Heart left ventricle (tissue), 16 donors: ENCODE results near the gene SH3PXD2A. TPM values are rescaled to one million over a fixed set of nuclear protein-coding genes. Genes with fewer than 3 reads are reported as not detected.

Experiments used
- ATAC-seq, 4 donors: fragments of 200-7000 bp; cut with Tn5 transposase; one replicate each; pipeline ENCODE4 v1.9.1; 2020 to 2022; ENCODE audit warnings: moderate library complexity in 4 of 4, mild to moderate bottlenecking in 3 of 4, moderate number of reproducible peaks in 1 of 4
- DNase-seq, 5 donors: peaks; one replicate each; pipeline ENCODE4 v3.0.0-alpha.2; 2020
- H3K27ac ChIP-seq, 12 donors: fragments of 200-600 bp; sonication (generic) in 4 of 12; one replicate each; pipeline versions ENCODE4 v1.5.0 to v1.8.0; 2016 to 2022; ENCODE audit warnings: mild to moderate bottlenecking in 2 of 12
- H3K27me3 ChIP-seq, 9 donors: fragments of 200-600 bp; sonication (generic) in 2 of 9; one replicate each; pipeline versions ENCODE4 v1.5.1 to v1.8.0; 2016 to 2022; ENCODE audit warnings: mild to moderate bottlenecking in 3 of 9
- H3K36me3 ChIP-seq, 9 donors: fragments of 200-600 bp; sonication (generic) in 2 of 9; one replicate each; pipeline versions ENCODE4 v1.5.0 to v1.8.0; 2018 to 2022; ENCODE audit warnings: mild to moderate bottlenecking in 2 of 9
- H3K4me1 ChIP-seq, 12 donors: fragments of 200-600 bp; sonication (generic) in 4 of 12; one replicate each; pipeline versions ENCODE4 v1.5.0 to v1.8.0; 2016 to 2022; ENCODE audit warnings: mild to moderate bottlenecking in 3 of 12
- H3K4me3 ChIP-seq, 12 donors: fragments of 200-600 bp; sonication (generic) in 4 of 12; one replicate each; pipeline versions ENCODE4 v1.5.0 to v1.8.0; 2017 to 2022; ENCODE audit warnings: mild to moderate bottlenecking in 9 of 12, moderate library complexity in 4 of 12
- H3K9me3 ChIP-seq, 12 donors: fragments of 200-600 bp; sonication (generic) in 4 of 12; one replicate each; pipeline versions ENCODE4 v1.5.0 to v1.8.0; 2016 to 2022; ENCODE audit warnings: mild to moderate bottlenecking in 1 of 12
- POLR2A ChIP-seq, 2 donors: fragments of 450-650 bp; IDR thresholded peaks; one replicate each; pipeline ENCODE4 v1.6.1; 2017; ENCODE audit warnings: antibody characterized with exemption in 2 of 2, mild to moderate bottlenecking in 2 of 2, moderate library complexity in 2 of 2
- WGBS, 4 donors: extraction: QIAGEN DNeasy Blood & Tissue Kit in 2 of 4; methylation state at CpG; one replicate each; pipeline versions ENCODE4 v1.1.5 to v1.1.7; 2013 to 2018; 5-methylcytosine and 5-hydroxymethylcytosine counted together
- intact Hi-C, 10 donors: fragments of 100-400 bp; cut with DNase I; formaldehyde crosslinking; loops; one replicate each; pipeline versions ENCODE4 v1.11.1 to v1.14.2; 2022
- polyA plus RNA-seq, 2 donors: library from polyadenylated mRNA; stranded (reverse); fragments of 200-250 nt; gene quantifications; one replicate each; pipeline ENCODE4 v1.2.3, GENCODE V29; 2013
- total RNA-seq, 9 donors: library from RNA; depleted of rRNA in 2 of 9; stranded (reverse); fragments of >200 nt in 2 of 9; fragmentation: NEBNext Ultra II Directional in 3 of 9; extraction: Animal tissue kit (Norgen Biotek cat#: 25700) in 3 of 9; gene quantifications; one replicate each; pipeline versions ENCODE4 v1.1.0 to v1.2.4, GENCODE V29; 2016 to 2023
- TF ChIP-seq, protein P1 (sequence below), 12 donors: fragments of 200-600 bp; sonication (generic) in 4 of 12; IDR thresholded peaks; one replicate each; pipeline versions ENCODE4 v1.5.0 to v1.8.0; 2018 to 2022; ENCODE audit warnings: antibody characterized with exemption in 12 of 12, mild to moderate bottlenecking in 5 of 12
- donor health status: ischemic (EF 13 %, LVEDD 7.1; RV severe dilation, severe dysfunction).
- donor health status: healthy with polysubstance abuse.
- donor health status: DM: no; HTN: yes; CAD: no.
- donor health status: DM: no; HTN: no; CAD: no.
- donor health status: ischemic (EF 25% LVEDD 6.9; RV normal size, moderate dysfunction).
- donor health status: ischemic (EF 25% LVEDD 5.7; RV mildly dilated, moderate dysfunction).
- donor health status: healthy.
- donor health status: DM: yes; HTN: yes; CAD: no.
- donor health status: ischemic (EF 35%, LVEDD 5.7; RV mildly dilated, moderate dysfunction).
- donor health status: nonischemic (EF 11% LVEDD 7.7; RV severe dilation, severe dysfunction).
- donor health status: DM: yes; HTN: yes; CAD: no.
- donor health status: PGD.
- donor health status: ischemic (EF 29% LVEDD 5.4; RV normal size, mild dysfunction).
- donor health status: nonischemic (EF 23%, LVEDD 6.1; RV moderate dilation, normal function).

The SH3PXD2A gene
- total and polyA plus RNA-seq, 11 donors, result 11.8 to 43.4 (median 31.1) TPM

DNA sequence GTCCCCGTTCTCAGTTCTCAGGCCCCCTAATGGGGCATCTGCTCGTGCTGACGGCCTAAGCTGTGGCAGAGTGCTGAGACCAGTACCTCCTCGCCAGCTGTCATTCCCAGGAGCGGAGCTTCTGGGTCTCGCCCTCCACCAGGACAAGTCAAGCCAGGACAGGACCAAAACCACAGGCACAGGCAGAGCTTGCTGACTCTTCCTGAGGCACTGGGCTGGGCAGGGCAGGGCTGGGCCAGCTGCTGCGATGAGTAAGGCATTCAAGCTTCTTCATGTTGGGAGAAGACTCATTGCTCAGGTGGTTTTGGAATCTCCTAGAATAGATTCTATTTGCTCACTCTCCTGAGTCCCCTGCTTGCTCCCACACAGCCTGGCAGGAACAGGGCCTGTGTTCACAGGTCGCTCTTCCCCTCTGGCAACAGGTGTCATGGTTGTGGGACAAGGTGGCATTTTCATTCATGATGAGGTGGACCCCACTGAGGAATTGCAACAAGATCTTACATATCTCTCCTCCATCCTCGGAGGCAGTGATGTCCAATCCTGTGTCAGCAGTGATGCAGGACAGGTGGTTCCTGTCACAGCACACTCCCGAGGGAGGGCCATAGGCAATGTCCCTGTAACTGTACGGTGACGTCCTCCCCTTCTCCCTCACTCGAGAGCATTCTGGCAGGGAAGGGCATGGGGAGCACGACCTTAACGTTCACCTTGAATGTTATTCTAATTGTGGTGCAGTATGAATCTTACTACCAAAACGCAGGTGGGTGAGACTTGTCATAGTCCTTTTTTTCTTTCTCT is 17.0 kb upstream of the SH3PXD2A start:
- 66 to 74% (median 70%) methylated on average over 14 to 16 of the region's 16 CpGs for WGBS, 4 donors
- H3K9me3 ChIP-seq, result no peaks in the 10 kb centered on the region
- ATAC-seq (peak in 3 of 4 donors; percentile 29 to 51 (median 40)), DNase-seq (no peak)
- H3K27me3 ChIP-seq, result no peaks in the 10 kb centered on the region
- peaks cover 0 to 16% (median 7%) of the 10 kb centered on the region in 9 donors for H3K36me3 ChIP-seq
- H3K27ac ChIP-seq, result no peak overlapping the region
- TF ChIP-seq POLR2A (IDR thresholded peaks at IDR 0.05), result no peak
- TF ChIP-seq, protein P1, sequence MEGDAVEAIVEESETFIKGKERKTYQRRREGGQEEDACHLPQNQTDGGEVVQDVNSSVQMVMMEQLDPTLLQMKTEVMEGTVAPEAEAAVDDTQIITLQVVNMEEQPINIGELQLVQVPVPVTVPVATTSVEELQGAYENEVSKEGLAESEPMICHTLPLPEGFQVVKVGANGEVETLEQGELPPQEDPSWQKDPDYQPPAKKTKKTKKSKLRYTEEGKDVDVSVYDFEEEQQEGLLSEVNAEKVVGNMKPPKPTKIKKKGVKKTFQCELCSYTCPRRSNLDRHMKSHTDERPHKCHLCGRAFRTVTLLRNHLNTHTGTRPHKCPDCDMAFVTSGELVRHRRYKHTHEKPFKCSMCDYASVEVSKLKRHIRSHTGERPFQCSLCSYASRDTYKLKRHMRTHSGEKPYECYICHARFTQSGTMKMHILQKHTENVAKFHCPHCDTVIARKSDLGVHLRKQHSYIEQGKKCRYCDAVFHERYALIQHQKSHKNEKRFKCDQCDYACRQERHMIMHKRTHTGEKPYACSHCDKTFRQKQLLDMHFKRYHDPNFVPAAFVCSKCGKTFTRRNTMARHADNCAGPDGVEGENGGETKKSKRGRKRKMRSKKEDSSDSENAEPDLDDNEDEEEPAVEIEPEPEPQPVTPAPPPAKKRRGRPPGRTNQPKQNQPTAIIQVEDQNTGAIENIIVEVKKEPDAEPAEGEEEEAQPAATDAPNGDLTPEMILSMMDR (IDR thresholded peaks at IDR 0.05), result no peak
- H3K4me3 ChIP-seq, result no peak overlapping the region
- intact Hi-C loops, result loop anchor here in 2 of 10 donors (10.0 kb wide), 1 partner anchor 278 kb away; no protein-coding TSS in a partner anchor
- H3K4me1 ChIP-seq, result peaks cover 0 to 5% (median 0%) of the 10 kb centered on the region in 12 donors

DNA sequence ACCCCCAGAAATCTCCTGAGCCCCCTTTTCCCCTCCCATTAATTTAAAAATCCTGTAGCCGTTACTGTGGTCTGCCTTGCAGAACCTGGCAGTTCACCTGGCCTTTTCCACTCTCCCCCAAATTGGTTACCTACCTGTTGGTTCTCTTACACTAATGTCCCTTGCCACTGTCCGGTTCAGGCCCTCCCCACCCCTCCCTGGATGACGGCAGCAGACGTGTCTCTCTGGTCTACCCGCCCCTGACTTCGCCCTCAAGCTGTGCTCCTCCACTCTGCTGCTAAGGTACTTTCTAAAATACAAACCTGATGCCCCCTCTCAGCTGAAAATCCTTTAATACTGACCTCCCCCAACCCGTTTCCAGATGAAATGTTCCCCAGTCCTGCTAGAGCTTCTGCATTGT is 15.6 kb upstream of the SH3PXD2A start:
- Histone ChIP-seq H3K4me1 (peaks cover 0 to 5% (median 0%) of the 10 kb centered on the region in 12 donors), H3K4me3 (no peak overlapping the region), H3K9me3 (peaks cover 0 to 4% (median 0%) of the 10 kb centered on the region in 12 donors), H3K36me3 (peaks cover 0 to 7% (median 3%) of the 10 kb centered on the region in 9 donors), H3K27me3 (no peaks in the 10 kb centered on the region), H3K27ac (no peak overlapping the region)
- no peak for TF ChIP-seq POLR2A (IDR thresholded peaks at IDR 0.05)
- TF ChIP-seq, protein P1 (IDR thresholded peaks at IDR 0.05), result no peak
- DNase-seq, result no peak
- ATAC-seq, result no peak
- 94 to 96% (median 95%) methylated on average over 7 of the region's 7 CpGs for WGBS, 4 donors
- intact Hi-C loops, result loop anchor here in 2 of 10 donors (10.0 kb wide), 1 partner anchor 276 kb away; no protein-coding TSS in a partner anchor

DNA sequence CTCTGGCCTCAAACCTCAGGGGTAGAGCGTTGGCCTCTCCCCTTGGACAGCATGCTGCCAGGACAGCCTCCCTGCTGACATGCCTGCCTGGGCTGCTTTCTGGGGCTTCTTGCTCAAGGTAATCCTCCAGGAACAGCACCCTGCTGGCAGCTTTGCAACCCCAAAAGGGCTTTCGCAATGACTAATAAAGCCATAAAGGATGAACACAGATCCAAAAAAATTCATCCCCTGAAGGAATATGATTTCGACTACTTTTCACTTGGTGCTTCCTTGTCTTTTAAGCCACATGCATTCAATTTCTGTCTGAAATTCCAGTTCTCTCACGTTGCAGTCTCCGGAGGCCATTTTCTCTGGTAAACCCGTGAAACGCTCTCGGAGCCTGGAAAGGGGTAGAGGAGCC is 15.1 kb upstream of the SH3PXD2A start:
- H3K4me3 ChIP-seq, result no peak overlapping the region
- intact Hi-C loops, result loop anchor here in 2 of 10 donors (10.0 kb wide), 1 partner anchor 276 kb away; no protein-coding TSS in a partner anchor
- ATAC-seq, result no peak
- TF ChIP-seq POLR2A (IDR thresholded peaks at IDR 0.05), result no peak
- TF ChIP-seq, protein P1 (IDR thresholded peaks at IDR 0.05), result no peak
- 85 to 87% (median 86%) methylated on average over 8 of the region's 8 CpGs for WGBS, 4 donors
- peaks cover 0 to 5% (median 0%) of the 10 kb centered on the region in 12 donors for H3K4me1 ChIP-seq
- peaks cover 0 to 9% (median 2%) of the 10 kb centered on the region in 12 donors for H3K9me3 ChIP-seq
- H3K27me3 ChIP-seq, result no peaks in the 10 kb centered on the region
- H3K36me3 ChIP-seq, result peaks cover 0 to 7% (median 3%) of the 10 kb centered on the region in 9 donors
- no peak for DNase-seq
- no peak overlapping the region for H3K27ac ChIP-seq

DNA sequence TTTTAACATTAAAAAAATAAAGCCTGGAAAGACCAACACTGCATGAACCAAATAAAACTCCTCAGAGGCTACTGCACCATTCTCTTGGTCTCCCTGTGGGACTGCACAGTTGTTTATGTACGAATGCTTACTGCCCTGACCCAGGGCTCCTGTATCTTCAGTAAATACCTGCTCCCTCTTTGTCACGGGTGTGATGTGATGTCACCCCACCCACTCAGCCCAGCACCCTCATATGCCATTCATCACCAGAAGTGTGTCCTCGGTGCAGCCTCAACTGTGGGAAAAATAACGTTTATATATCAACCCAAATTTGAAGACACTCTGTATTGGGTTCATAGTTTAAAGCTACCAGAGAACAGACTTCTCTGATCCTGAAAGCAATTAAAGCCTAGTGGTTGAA is 14.0 kb upstream of the SH3PXD2A start:
- intact Hi-C loops, result loop anchor here in 1 of 10 donors (10.0 kb wide), 1 partner anchor 275 kb away; no protein-coding TSS in a partner anchor
- TF ChIP-seq, protein P1 (IDR thresholded peaks at IDR 0.05), result no peak
- TF ChIP-seq POLR2A (IDR thresholded peaks at IDR 0.05), result no peak
- no peaks in the 10 kb centered on the region for H3K27me3 ChIP-seq
- WGBS, 4 donors, result 79 to 88% (median 80%) methylated on average over 4 of the region's 4 CpGs
- no peak overlapping the region for H3K27ac ChIP-seq
- no peak overlapping the region for H3K4me3 ChIP-seq
- ATAC-seq (no peak), DNase-seq (no peak)
- peaks cover 0 to 7% (median 3%) of the 10 kb centered on the region in 9 donors for H3K36me3 ChIP-seq
- peaks cover 0 to 4% (median 0%) of the 10 kb centered on the region in 12 donors for H3K4me1 ChIP-seq
- H3K9me3 ChIP-seq, result peaks cover 0 to 21% (median 7%) of the 10 kb centered on the region in 12 donors
